Activated naive CD8-positive, alpha-beta T cell treated with anti-CD3 and anti-CD28 coated beads for 36 hours (primary cell): Measurements from ENCODE around the gene IL1RAPL2. TPM values are rescaled to one million over a fixed set of nuclear protein-coding genes. Genes with fewer than 3 reads are reported as not detected.

Source experiments
- DNase-seq: peaks from one replicate; pipeline ENCODE4 v3.0.0; 2021
- H3K27ac Mint-ChIP-seq: one replicate; pipeline ENCODE4 v1.8.0; 2022; ENCODE audit warnings: mild to moderate bottlenecking, moderate library complexity, mixed read lengths
- H3K27me3 Mint-ChIP-seq: one replicate; pipeline ENCODE4 v1.8.0; 2022; ENCODE audit warnings: mild to moderate bottlenecking, mixed read lengths
- H3K36me3 Mint-ChIP-seq: one replicate; pipeline ENCODE4 v1.8.0; 2021; ENCODE audit warnings: mild to moderate bottlenecking, mixed read lengths
- H3K4me1 Mint-ChIP-seq: one replicate; pipeline ENCODE4 v1.8.0; 2021; ENCODE audit warnings: mixed read lengths
- H3K4me3 Mint-ChIP-seq: one replicate; pipeline ENCODE4 v1.8.0; 2022; ENCODE audit warnings: mild to moderate bottlenecking, moderate library complexity, mixed read lengths
- H3K9me3 Mint-ChIP-seq: one replicate; pipeline ENCODE4 v1.8.0; 2022; ENCODE audit warnings: mixed read lengths
- total RNA-seq, 2 experiments: library from RNA; stranded (reverse); gene quantifications; one replicate each; pipeline ENCODE4 v1.2.3, GENCODE V29; 2021

Gene IL1RAPL2
- total RNA-seq, 2 experiments from 2014 or later, result not detected

GRCh38 chrX:105715746-105716145 is 1149.7 kb downstream of the IL1RAPL2 start:
- no peak for DNase-seq
- Mint-ChIP-seq H3K9me3 (no peaks in the 10 kb centered on the region), H3K4me1 (no peaks in the 10 kb centered on the region), H3K27me3 (no peaks in the 10 kb centered on the region), H3K4me3 (no peak overlapping the region), H3K36me3 (no peaks in the 10 kb centered on the region), H3K27ac (no peak overlapping the region)

DNA sequence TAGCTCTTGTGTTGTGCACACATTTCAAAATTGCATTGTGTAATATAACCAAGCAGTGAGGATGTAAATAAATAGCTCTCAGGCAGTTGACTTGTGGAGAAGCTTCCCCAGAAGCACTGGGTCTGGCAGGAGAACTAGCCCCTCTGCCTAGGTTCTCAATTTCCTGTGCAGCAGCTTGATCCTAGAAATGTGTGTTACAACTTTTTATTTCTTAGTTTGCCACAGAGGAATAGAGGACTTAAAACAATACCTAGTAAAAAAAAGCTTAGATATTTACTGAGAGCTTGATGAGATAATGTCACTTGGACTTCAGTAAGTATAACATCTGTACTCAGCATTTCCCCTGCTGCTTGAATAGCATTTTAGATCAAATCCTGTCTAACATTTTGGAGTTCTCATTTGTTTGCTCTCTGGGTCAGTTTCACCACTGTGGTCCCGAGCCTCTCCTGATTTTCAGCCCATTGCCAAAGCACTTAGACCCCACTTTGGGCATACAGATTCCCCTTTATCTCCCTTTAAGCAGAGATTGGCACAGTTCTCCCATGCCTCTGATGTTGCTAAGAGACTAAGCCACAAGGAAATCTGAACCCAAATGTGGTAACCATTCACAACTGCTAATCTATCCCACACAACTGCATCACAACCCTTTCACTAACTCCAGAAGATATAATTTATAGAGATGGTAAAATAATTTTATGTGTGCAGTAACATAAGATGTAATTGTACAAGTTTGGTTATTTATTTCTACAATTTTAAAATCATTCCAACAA is 1158.2 kb downstream of the IL1RAPL2 start:
- H3K4me1 Mint-ChIP-seq, result no peaks in the 10 kb centered on the region
- no peak overlapping the region for H3K4me3 Mint-ChIP-seq
- no peak for DNase-seq
- H3K9me3 Mint-ChIP-seq, result no peaks in the 10 kb centered on the region
- no peak overlapping the region for H3K27ac Mint-ChIP-seq
- H3K27me3 Mint-ChIP-seq, result no peaks in the 10 kb centered on the region
- no peaks in the 10 kb centered on the region for H3K36me3 Mint-ChIP-seq

GRCh38 chrX:105725228-105725627 is 1159.2 kb downstream of the IL1RAPL2 start:
- no peaks in the 10 kb centered on the region for H3K27me3 Mint-ChIP-seq
- H3K27ac Mint-ChIP-seq, result no peak overlapping the region
- no peaks in the 10 kb centered on the region for H3K4me1 Mint-ChIP-seq
- DNase-seq, result no peak
- H3K9me3 Mint-ChIP-seq, result no peaks in the 10 kb centered on the region
- H3K4me3 Mint-ChIP-seq, result no peak overlapping the region
- no peaks in the 10 kb centered on the region for H3K36me3 Mint-ChIP-seq

GRCh38 chrX:105738162-105738561 is 1172.2 kb downstream of the IL1RAPL2 start:
- Mint-ChIP-seq H3K36me3 (no peaks in the 10 kb centered on the region), H3K9me3 (peaks cover 1% of the 10 kb centered on the region), H3K4me1 (no peaks in the 10 kb centered on the region), H3K27me3 (no peaks in the 10 kb centered on the region), H3K4me3 (no peak overlapping the region), H3K27ac (no peak overlapping the region)
- no peak for DNase-seq

GRCh38 chrX:105744291-105744690 is 1178.3 kb downstream of the IL1RAPL2 start:
- Mint-ChIP-seq H3K4me1 (no peaks in the 10 kb centered on the region), H3K9me3 (no peaks in the 10 kb centered on the region), H3K27ac (no peak overlapping the region), H3K27me3 (no peaks in the 10 kb centered on the region), H3K4me3 (no peak overlapping the region), H3K36me3 (no peaks in the 10 kb centered on the region)
- no peak for DNase-seq

DNA sequence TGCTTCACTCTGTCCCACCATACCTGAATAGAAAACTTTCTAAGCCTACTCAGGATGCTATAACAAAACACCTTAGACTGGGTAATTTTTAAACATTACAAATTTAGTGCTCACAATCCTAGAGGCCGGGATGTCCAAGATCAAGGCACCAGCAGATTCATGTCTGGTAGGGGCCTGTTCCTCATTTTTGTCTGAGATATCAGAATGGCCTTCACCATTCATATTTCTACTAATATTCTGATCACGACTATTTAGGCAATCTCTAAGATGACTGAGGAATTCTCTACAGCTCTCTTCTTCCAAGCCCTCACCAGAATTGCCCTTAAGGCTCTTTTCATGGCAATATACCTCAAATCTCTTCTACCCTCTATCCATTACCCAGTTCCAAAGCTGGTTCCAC is 1178.9 kb downstream of the IL1RAPL2 start:
- Mint-ChIP-seq H3K4me3 (no peak overlapping the region), H3K36me3 (no peaks in the 10 kb centered on the region), H3K27ac (no peak overlapping the region), H3K4me1 (no peaks in the 10 kb centered on the region), H3K27me3 (no peaks in the 10 kb centered on the region), H3K9me3 (no peaks in the 10 kb centered on the region)
- DNase-seq, result no peak

- no peaks in the 10 kb centered on the region for H3K36me3 Mint-ChIP-seq
- no peaks in the 10 kb centered on the region for H3K9me3 Mint-ChIP-seq
- no peak overlapping the region for H3K27ac Mint-ChIP-seq
- no peak overlapping the region for H3K4me3 Mint-ChIP-seq
- no peaks in the 10 kb centered on the region for H3K27me3 Mint-ChIP-seq
- DNase-seq, result no peak
- H3K4me1 Mint-ChIP-seq, result no peaks in the 10 kb centered on the region
Observed at GRCh38 chrX:105745863-105746262, 1179.9 kb downstream of the IL1RAPL2 start.

GRCh38 chrX:105752338-105752956 is 1186.4 kb downstream of the IL1RAPL2 start:
- Mint-ChIP-seq H3K36me3 (no peaks in the 10 kb centered on the region), H3K9me3 (peaks cover 3% of the 10 kb centered on the region)

DNA sequence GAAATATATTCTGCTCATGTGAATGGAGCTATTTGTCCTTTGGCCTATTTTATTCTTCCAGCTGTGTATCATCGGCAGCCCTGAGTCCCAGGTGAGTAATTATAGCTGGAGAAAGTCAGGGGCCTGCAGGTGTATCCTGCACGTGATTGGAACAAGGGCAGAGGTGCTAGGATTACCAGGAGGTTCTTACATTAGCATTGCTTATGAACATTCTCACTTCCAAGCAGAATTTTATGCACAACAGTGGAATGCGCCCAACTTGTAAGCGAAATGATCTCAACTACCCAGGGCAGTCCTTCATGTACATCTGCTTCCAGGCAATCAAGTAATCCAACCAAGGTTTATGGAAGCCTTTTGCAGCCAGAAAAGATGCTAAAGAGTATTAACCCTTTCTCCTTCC is 1187.4 kb downstream of the IL1RAPL2 start:
- Mint-ChIP-seq H3K4me1 (no peaks in the 10 kb centered on the region), H3K9me3 (peaks cover 3% of the 10 kb centered on the region), H3K4me3 (no peak overlapping the region), H3K27me3 (no peaks in the 10 kb centered on the region), H3K36me3 (no peaks in the 10 kb centered on the region), H3K27ac (no peak overlapping the region)
- DNase-seq, result no peak

More at GRCh38 chrX:105752338-105752956, 1186.4 kb downstream of the IL1RAPL2 start:
- no peaks in the 10 kb centered on the region for H3K27me3 Mint-ChIP-seq
- no peaks in the 10 kb centered on the region for H3K4me1 Mint-ChIP-seq
- no peak for DNase-seq
- no peak overlapping the region for H3K4me3 Mint-ChIP-seq
- no peak overlapping the region for H3K27ac Mint-ChIP-seq

DNA sequence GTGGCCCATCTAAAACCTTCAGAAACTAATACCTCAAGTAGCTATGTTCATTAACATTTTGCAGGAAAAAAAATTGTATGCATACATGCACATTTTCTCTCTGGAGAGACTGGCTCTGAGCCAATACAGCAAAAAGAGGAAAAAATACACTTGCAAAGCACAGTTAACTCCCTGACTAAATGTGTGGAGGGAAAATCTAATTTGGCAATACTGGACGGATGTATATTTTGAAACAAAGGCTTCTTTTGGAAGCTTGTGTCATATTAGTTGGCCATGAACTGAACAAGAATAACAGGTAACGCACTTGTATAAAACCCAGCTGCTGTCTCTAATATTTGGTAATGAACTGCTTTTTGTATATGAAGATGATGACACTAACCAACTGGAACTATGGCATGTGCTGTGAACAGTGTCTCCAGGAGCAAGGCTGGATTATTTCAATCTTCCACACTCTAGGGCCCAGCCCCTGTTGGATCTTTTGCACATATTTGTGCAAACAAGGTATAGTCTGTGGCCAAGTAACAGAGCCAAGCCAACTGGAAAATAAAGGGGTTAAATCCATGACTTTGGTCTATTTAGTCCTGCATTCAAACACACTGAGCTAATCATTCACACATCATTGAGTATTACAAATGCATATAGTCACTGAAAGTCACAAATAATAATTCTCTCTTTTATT is 1188.4 kb downstream of the IL1RAPL2 start:
- H3K36me3 Mint-ChIP-seq, result no peaks in the 10 kb centered on the region
- H3K4me3 Mint-ChIP-seq, result no peak overlapping the region
- H3K9me3 Mint-ChIP-seq, result peaks cover 3% of the 10 kb centered on the region
- H3K27ac Mint-ChIP-seq, result no peak overlapping the region
- H3K27me3 Mint-ChIP-seq, result no peaks in the 10 kb centered on the region
- DNase-seq, result no peak
- H3K4me1 Mint-ChIP-seq, result no peaks in the 10 kb centered on the region

DNA sequence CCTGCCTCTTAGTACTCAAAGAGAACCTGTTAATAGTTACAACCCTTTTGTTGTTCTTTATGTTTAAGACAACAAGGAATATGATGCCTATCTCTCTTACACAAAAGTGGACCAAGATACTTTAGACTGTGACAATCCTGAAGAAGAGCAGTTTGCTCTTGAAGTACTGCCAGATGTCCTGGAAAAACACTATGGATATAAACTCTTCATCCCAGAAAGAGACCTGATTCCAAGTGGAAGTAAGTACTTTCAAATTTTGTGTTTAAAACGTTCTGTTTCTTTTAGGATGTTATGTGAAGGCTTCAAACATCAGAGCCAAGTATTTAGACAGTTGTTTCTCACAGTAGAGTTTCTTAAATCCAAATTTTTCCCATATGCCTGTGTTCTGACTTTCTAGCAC is 1189.1 kb downstream of the IL1RAPL2 start:
- no peak for DNase-seq
- peaks cover 3% of the 10 kb centered on the region for H3K9me3 Mint-ChIP-seq
- H3K4me1 Mint-ChIP-seq, result no peaks in the 10 kb centered on the region
- H3K27ac Mint-ChIP-seq, result no peak overlapping the region
- no peaks in the 10 kb centered on the region for H3K36me3 Mint-ChIP-seq
- H3K4me3 Mint-ChIP-seq, result no peak overlapping the region
- no peaks in the 10 kb centered on the region for H3K27me3 Mint-ChIP-seq

- peaks cover 3% of the 10 kb centered on the region for H3K9me3 Mint-ChIP-seq
- DNase-seq, result no peak
- H3K27ac Mint-ChIP-seq, result no peak overlapping the region
- no peaks in the 10 kb centered on the region for H3K36me3 Mint-ChIP-seq
- no peaks in the 10 kb centered on the region for H3K27me3 Mint-ChIP-seq
- H3K4me3 Mint-ChIP-seq, result no peak overlapping the region
- no peaks in the 10 kb centered on the region for H3K4me1 Mint-ChIP-seq
Observed at GRCh38 chrX:105758754-105759153, 1192.8 kb downstream of the IL1RAPL2 start.

- Mint-ChIP-seq H3K9me3 (peaks cover 3% of the 10 kb centered on the region), H3K4me1 (no peaks in the 10 kb centered on the region), H3K27ac (no peak overlapping the region), H3K4me3 (no peak overlapping the region), H3K36me3 (no peaks in the 10 kb centered on the region), H3K27me3 (no peaks in the 10 kb centered on the region)
- no peak for DNase-seq
Observed at GRCh38 chrX:105759598-105759997, 1193.6 kb downstream of the IL1RAPL2 start.

DNA sequence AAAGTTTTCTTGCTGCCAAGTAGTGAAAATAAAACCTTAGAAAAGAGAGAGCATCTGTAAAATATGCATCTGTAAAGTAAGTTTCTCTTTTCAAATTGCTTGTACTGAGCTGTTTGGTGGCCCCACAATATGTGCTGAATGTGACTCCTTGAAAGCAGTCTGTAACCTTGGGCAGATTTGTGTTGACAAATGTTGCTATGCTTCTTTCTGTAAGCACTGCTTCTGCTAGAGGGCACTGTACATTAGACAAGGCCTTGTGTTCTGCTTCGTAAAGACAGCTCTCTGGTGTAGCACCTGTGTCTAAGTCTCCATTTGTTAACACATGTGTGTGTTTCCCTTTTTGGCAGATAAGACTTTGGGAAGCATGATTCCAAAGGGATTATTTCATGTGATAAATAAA is 1199.7 kb downstream of the IL1RAPL2 start:
- H3K36me3 Mint-ChIP-seq, result no peaks in the 10 kb centered on the region
- H3K27ac Mint-ChIP-seq, result no peak overlapping the region
- H3K4me1 Mint-ChIP-seq, result no peaks in the 10 kb centered on the region
- no peaks in the 10 kb centered on the region for H3K27me3 Mint-ChIP-seq
- no peaks in the 10 kb centered on the region for H3K9me3 Mint-ChIP-seq
- no peak overlapping the region for H3K4me3 Mint-ChIP-seq
- no peak for DNase-seq

- no peak overlapping the region for H3K27ac Mint-ChIP-seq
- no peaks in the 10 kb centered on the region for H3K36me3 Mint-ChIP-seq
- no peaks in the 10 kb centered on the region for H3K27me3 Mint-ChIP-seq
- no peaks in the 10 kb centered on the region for H3K4me1 Mint-ChIP-seq
- H3K9me3 Mint-ChIP-seq, result no peaks in the 10 kb centered on the region
- no peak for DNase-seq
- no peak overlapping the region for H3K4me3 Mint-ChIP-seq
Observed at GRCh38 chrX:105773801-105774200, 1207.8 kb downstream of the IL1RAPL2 start.
